Testis (tissue), 3 donors: Measurements from ENCODE around the gene GLI3. TPM values are rescaled to one million over a fixed set of nuclear protein-coding genes. Genes with fewer than 3 reads are reported as not detected.

Experiments
- DNase-seq: peaks from one replicate; pipeline ENCODE4 v3.0.0-alpha.2; 2019
- H3K27ac ChIP-seq, 2 donors: fragments of 200-600 bp; sonication (generic); one replicate each; pipeline ENCODE4 v1.5.1; 2019
- H3K27me3 ChIP-seq: fragments of 200-600 bp; sonication (generic); one replicate; pipeline ENCODE4 v1.5.1; 2019
- H3K36me3 ChIP-seq: fragments of 200-600 bp; sonication (generic); one replicate; pipeline ENCODE4 v1.5.1; 2017; ENCODE audit warnings: low read depth; ENCODE audit errors: missing control alignments
- H3K4me1 ChIP-seq: fragments of 200-600 bp; sonication (generic); one replicate; pipeline ENCODE4 v1.5.1; 2019
- H3K4me3 ChIP-seq, 2 donors: fragments of 200-600 bp; sonication (generic); one replicate each; pipeline ENCODE4 v1.5.1; 2017 to 2019
- H3K9me3 ChIP-seq: fragments of 200-600 bp; sonication (generic); one replicate; pipeline ENCODE4 v1.5.1; 2017
- CTCF ChIP-seq, 3 experiments: fragments of 450-650 bp in 2 of 3; fragments of 200-600 bp in 1 of 3; sonication (generic) in 1 of 3; IDR thresholded peaks; one replicate each; pipeline ENCODE4 v1.5.1; 2016 to 2019; ENCODE audit warnings: antibody characterized with exemption in 3 of 3, mild to moderate bottlenecking in 2 of 3, moderate library complexity in 1 of 3
- POLR2A ChIP-seq: fragments of 450-650 bp; IDR thresholded peaks from one replicate; pipeline ENCODE4 v1.6.1; 2017; ENCODE audit warnings: antibody characterized with exemption, mild to moderate bottlenecking, moderate library complexity
- WGBS, 2 donors: methylation state at CpG; one replicate each; pipeline ENCODE4 v1.1.5; 2018; 5-methylcytosine and 5-hydroxymethylcytosine counted together
- intact Hi-C: fragments of 100-400 bp; cut with DNase I; formaldehyde crosslinking; loops from one replicate; pipeline ENCODE4 v1.15.1; 2023; ENCODE audit warnings: low total_unique reads
- polyA plus RNA-seq: library from polyadenylated mRNA; stranded (reverse); fragments of 350-450 nt; fragmentation: Illumina TruSeq; extraction: RNeasy Lipid Tissue Mini Kit (QIAGEN cat#74804); gene quantifications from one replicate; pipeline ENCODE4 v1.2.3, GENCODE V29; 2014; ENCODE audit warnings: low read depth, low replicate concordance; ENCODE audit not compliant: insufficient read depth
- total RNA-seq, 2 donors: library from RNA; depleted of rRNA; stranded (reverse); fragments of >200 nt; gene quantifications; one replicate each; pipeline ENCODE4 v1.2.3, GENCODE V29; 2016

Gene GLI3
- total and polyA plus RNA-seq, 3 donors from 2014 or later: 3.8 to 7.3 (median 5.0) TPM

DNA sequence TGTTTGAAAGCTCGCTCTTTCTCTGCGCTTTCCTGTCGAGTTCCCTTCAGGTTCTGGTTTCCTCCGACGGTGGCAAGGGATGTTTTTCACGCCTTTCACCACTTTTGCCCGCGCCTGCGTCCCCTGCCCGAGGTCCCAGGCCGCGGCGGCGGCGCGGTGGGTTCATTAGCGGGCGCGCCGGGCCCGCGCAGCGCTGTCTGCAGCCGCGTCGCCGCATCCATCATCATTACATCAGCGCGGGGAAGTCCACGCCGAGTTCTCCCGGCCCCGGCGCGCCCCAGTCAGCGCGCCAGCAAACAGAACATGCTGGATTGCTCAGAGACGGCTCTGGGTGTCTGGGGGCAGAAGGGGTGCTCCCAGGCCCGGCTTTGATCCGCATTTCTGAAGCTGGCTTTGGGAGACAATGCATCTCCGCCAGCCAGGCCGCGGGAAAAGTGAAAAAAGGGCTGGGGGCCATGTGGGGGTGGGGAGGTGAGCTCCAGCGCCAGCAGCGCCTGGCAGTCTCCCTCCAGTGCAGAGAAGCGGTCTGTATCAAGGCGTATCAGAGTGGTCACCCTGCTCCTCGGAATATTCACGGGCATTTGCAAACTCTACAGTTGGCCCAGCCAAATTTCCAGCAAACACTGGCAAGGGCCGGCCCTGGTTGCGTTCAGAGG is 8.9 kb downstream of the GLI3 start:
- Histone ChIP-seq H3K27me3 (no peaks in the 10 kb centered on the region), H3K27ac (no peak overlapping the region), H3K4me1 (no peaks in the 10 kb centered on the region), H3K4me3 (peak overlapping the region; percentile 29 to 42), H3K36me3 (no peaks in the 10 kb centered on the region), H3K9me3 (no peaks in the 10 kb centered on the region)
- TF ChIP-seq CTCF (IDR thresholded peaks at IDR 0.05) (no peak), POLR2A (no peak)
- peak; percentile 20 for DNase-seq
- WGBS, 2 donors: 44 to 50% methylated on average over 7 to 51 of the region's 51 CpGs
- intact Hi-C loops: no loop called here

- Histone ChIP-seq H3K9me3 (no peaks in the 10 kb centered on the region), H3K4me1 (no peaks in the 10 kb centered on the region), H3K27me3 (no peaks in the 10 kb centered on the region), H3K4me3 (peak overlapping the region; percentile 29 to 42), H3K27ac (no peak overlapping the region), H3K36me3 (no peaks in the 10 kb centered on the region)
- 53 to 75% methylated on average over 13 of the region's 13 CpGs for WGBS, 2 donors
- intact Hi-C loops: no loop called here
- TF ChIP-seq POLR2A (no peak), CTCF (IDR thresholded peaks at IDR 0.05) (no peak)
- DNase-seq: no peak
Measured at GRCh38 chr7:42227541-42227935, 9.5 kb downstream of the GLI3 start.

GRCh38 chr7:42227021-42227420 is 10.0 kb downstream of the GLI3 start:
- Histone ChIP-seq H3K9me3 (no peaks in the 10 kb centered on the region), H3K27ac (no peak overlapping the region), H3K4me1 (no peaks in the 10 kb centered on the region), H3K4me3 (no peak overlapping the region), H3K27me3 (no peaks in the 10 kb centered on the region), H3K36me3 (no peaks in the 10 kb centered on the region)
- no peak for DNase-seq
- intact Hi-C loops: no loop called here
- WGBS, 2 donors: 46 to 62% methylated on average over 5 of the region's 5 CpGs
- TF ChIP-seq POLR2A (no peak), CTCF (IDR thresholded peaks at IDR 0.05) (no peak)

GRCh38 chr7:42226354-42226941 is 10.6 kb downstream of the GLI3 start:
- Histone ChIP-seq H3K4me1 (no peaks in the 10 kb centered on the region), H3K27ac (no peak overlapping the region), H3K27me3 (no peaks in the 10 kb centered on the region), H3K36me3 (no peaks in the 10 kb centered on the region), H3K9me3 (no peaks in the 10 kb centered on the region), H3K4me3 (no peak overlapping the region)
- intact Hi-C loops: no loop called here
- DNase-seq: no peak
- WGBS, 2 donors: 55 to 63% methylated on average over 5 of the region's 5 CpGs
- TF ChIP-seq POLR2A (no peak), CTCF (IDR thresholded peaks at IDR 0.05) (no peak)
